Suprapubic skin (tissue), 4 donors: Measurements from ENCODE around the gene MYO7B. TPM values are rescaled to one million over a fixed set of nuclear protein-coding genes. Genes with fewer than 3 reads are reported as not detected.

ENCODE experiments used
- DNase-seq, 2 donors: peaks; one replicate each; pipeline ENCODE4 v3.0.0-alpha.2; 2019; ENCODE audit warnings: low spot score in 2 of 2
- H3K27ac ChIP-seq: fragments of 200-600 bp; sonication (generic); one replicate; pipeline ENCODE4 v1.5.1; 2019
- H3K27me3 ChIP-seq: fragments of 200-600 bp; sonication (generic); one replicate; pipeline ENCODE4 v1.5.1; 2019
- H3K36me3 ChIP-seq: fragments of 200-600 bp; sonication (generic); one replicate; pipeline ENCODE4 v1.5.1; 2019
- H3K4me1 ChIP-seq: fragments of 200-600 bp; sonication (generic); one replicate; pipeline ENCODE4 v1.5.1; 2019
- H3K4me3 ChIP-seq: fragments of 200-600 bp; sonication (generic); one replicate; pipeline ENCODE4 v1.5.1; 2019; ENCODE audit warnings: mild to moderate bottlenecking
- H3K9me3 ChIP-seq: fragments of 200-600 bp; sonication (generic); one replicate; pipeline ENCODE4 v1.5.1; 2019
- EP300 ChIP-seq: sonication (generic); formaldehyde crosslinking; IDR thresholded peaks from one replicate; pipeline ENCODE4 v1.6.1; 2017; ENCODE audit warnings: antibody characterized with exemption
- POLR2A ChIP-seq, 2 donors: fragments of 450-650 bp; IDR thresholded peaks; one replicate each; pipeline ENCODE4 v1.6.1; 2017; ENCODE audit warnings: antibody characterized with exemption in 2 of 2, mild to moderate bottlenecking in 2 of 2, moderate library complexity in 2 of 2
- POLR2AphosphoS5 ChIP-seq, 3 donors: sonication (generic); formaldehyde crosslinking; IDR thresholded peaks; one replicate each; pipeline ENCODE4 v1.6.1; 2017; ENCODE audit warnings: antibody characterized with exemption in 3 of 3
- WGBS: methylation state at CpG from one replicate; pipeline ENCODE4 v1.1.5; 2018; 5-methylcytosine and 5-hydroxymethylcytosine counted together
- total RNA-seq, 4 donors: library from RNA; depleted of rRNA; stranded (reverse); fragments of >200 nt; gene quantifications; one replicate each; pipeline ENCODE4 v1.1.0, GENCODE V29; 2016
- TF ChIP-seq, protein P1 (sequence below), 2 donors: fragments of 200-600 bp in 1 of 2; fragments of 450-650 bp in 1 of 2; sonication (generic) in 1 of 2; IDR thresholded peaks; one replicate each; pipeline ENCODE4 v1.5.1; 2016 to 2019; ENCODE audit warnings: antibody characterized with exemption in 2 of 2, mild to moderate bottlenecking in 1 of 2, moderate library complexity in 1 of 2

The MYO7B gene
- total RNA-seq, 4 donors from 2014 or later = 0.72 to 4.7 (median 3.6) TPM

DNA sequence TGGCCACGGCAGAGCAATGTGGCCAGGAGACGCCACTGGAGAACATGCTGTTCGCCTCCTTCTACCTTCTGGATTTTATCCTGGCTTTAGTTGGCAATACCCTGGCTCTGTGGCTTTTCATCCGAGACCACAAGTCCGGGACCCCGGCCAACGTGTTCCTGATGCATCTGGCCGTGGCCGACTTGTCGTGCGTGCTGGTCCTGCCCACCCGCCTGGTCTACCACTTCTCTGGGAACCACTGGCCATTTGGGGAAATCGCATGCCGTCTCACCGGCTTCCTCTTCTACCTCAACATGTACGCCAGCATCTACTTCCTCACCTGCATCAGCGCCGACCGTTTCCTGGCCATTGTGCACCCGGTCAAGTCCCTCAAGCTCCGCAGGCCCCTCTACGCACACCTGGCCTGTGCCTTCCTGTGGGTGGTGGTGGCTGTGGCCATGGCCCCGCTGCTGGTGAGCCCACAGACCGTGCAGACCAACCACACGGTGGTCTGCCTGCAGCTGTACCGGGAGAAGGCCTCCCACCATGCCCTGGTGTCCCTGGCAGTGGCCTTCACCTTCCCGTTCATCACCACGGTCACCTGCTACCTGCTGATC lies 115.4 kb downstream of the MYO7B start:
- H3K9me3 ChIP-seq = no peaks in the 10 kb centered on the region
- 84% methylated on average over 28 of the region's 28 CpGs for WGBS
- H3K4me1 ChIP-seq = peaks cover 34% of the 10 kb centered on the region
- H3K4me3 ChIP-seq = no peak overlapping the region
- H3K27me3 ChIP-seq = no peaks in the 10 kb centered on the region
- no peak overlapping the region for H3K27ac ChIP-seq
- TF ChIP-seq POLR2AphosphoS5 (IDR thresholded peaks at IDR 0.05) (no peak), POLR2A (IDR thresholded peaks at IDR 0.05) (no peak), EP300 (no peak)
- TF ChIP-seq, protein P1, sequence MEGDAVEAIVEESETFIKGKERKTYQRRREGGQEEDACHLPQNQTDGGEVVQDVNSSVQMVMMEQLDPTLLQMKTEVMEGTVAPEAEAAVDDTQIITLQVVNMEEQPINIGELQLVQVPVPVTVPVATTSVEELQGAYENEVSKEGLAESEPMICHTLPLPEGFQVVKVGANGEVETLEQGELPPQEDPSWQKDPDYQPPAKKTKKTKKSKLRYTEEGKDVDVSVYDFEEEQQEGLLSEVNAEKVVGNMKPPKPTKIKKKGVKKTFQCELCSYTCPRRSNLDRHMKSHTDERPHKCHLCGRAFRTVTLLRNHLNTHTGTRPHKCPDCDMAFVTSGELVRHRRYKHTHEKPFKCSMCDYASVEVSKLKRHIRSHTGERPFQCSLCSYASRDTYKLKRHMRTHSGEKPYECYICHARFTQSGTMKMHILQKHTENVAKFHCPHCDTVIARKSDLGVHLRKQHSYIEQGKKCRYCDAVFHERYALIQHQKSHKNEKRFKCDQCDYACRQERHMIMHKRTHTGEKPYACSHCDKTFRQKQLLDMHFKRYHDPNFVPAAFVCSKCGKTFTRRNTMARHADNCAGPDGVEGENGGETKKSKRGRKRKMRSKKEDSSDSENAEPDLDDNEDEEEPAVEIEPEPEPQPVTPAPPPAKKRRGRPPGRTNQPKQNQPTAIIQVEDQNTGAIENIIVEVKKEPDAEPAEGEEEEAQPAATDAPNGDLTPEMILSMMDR (IDR thresholded peaks at IDR 0.05) = no peak
- peaks cover 10% of the 10 kb centered on the region for H3K36me3 ChIP-seq
- DNase-seq = no peak

DNA sequence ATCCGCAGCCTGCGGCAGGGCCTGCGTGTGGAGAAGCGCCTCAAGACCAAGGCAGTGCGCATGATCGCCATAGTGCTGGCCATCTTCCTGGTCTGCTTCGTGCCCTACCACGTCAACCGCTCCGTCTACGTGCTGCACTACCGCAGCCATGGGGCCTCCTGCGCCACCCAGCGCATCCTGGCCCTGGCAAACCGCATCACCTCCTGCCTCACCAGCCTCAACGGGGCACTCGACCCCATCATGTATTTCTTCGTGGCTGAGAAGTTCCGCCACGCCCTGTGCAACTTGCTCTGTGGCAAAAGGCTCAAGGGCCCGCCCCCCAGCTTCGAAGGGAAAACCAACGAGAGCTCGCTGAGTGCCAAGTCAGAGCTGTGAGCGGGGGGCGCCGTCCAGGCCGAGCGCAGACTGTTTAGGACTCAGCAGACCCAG lies 115.9 kb downstream of the MYO7B start:
- WGBS = 92% methylated on average over 22 of the region's 29 CpGs
- Histone ChIP-seq H3K27me3 (no peaks in the 10 kb centered on the region), H3K4me1 (peaks cover 34% of the 10 kb centered on the region), H3K36me3 (peaks cover 10% of the 10 kb centered on the region), H3K27ac (peak overlapping the region; percentile 23), H3K4me3 (no peak overlapping the region), H3K9me3 (no peaks in the 10 kb centered on the region)
- DNase-seq = no peak
- TF ChIP-seq POLR2A (IDR thresholded peaks at IDR 0.05) (no peak), POLR2AphosphoS5 (IDR thresholded peaks at IDR 0.05) (no peak), EP300 (no peak)
- TF ChIP-seq, protein P1 (IDR thresholded peaks at IDR 0.05) = no peak

DNA sequence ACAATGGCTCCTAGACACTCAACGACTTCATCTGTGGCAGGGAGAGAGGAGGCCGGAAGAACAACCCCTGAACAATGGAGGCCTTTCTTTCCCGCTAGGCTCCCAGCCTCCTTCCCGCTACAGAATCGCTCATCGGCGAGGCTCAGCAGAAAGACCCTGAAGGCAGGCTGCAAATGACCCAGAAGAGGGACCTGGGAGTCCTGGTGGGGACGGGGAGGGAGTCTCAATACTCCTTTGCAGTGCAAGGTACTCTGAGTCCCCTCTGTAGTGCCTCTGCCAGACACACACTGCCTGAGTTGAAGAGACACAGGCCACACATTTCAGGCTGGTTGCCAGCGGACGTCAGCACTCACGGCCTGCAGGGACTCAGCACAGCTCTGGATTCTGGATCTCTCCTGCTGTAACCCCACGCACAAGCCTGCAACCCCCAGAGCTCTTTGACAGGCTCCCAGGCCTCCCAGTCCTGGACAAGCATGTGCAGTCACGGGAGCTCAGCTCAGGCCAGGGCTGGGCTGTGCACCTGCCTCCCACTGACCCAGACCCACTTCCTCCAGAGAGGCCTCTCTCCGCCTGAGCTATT lies 116.6 kb downstream of the MYO7B start:
- Histone ChIP-seq H3K4me3 (no peak overlapping the region), H3K36me3 (peaks cover 10% of the 10 kb centered on the region), H3K27me3 (no peaks in the 10 kb centered on the region), H3K9me3 (no peaks in the 10 kb centered on the region), H3K27ac (no peak overlapping the region), H3K4me1 (peaks cover 33% of the 10 kb centered on the region)
- 91% methylated on average over 10 of the region's 14 CpGs for WGBS
- DNase-seq = no peak
- no peak for TF ChIP-seq POLR2A (IDR thresholded peaks at IDR 0.05)
- no peak for TF ChIP-seq POLR2AphosphoS5 (IDR thresholded peaks at IDR 0.05)
- TF ChIP-seq, protein P1 (IDR thresholded peaks at IDR 0.05) = no peak
- no peak for TF ChIP-seq EP300

DNA sequence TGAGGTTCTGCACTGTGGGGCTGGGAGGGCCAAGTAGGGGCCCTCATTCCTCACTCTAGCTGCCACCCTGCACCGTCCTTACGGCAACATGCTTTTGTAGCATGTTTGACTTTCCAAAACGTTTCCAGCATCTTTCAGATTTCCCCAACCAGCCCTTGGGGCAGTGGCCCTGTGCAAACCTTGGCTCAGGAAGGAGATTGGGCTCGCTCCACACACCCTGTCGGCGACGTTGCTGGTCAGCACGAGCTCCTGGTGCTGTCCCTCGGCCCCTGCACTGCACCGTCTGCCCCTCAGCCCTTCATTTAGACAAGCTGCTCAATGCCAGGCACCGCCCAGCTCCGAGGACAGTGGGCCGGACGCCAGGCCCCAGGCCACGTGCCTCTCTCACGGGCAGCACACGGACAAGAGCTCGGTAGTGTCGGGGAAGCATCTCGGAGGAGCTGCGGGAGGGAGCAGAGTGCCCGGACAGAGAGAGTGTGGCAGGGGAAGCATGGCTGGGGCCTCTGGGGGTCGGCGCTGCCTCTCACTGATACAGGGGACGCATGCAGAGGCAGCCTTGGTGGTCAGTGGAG lies 117.4 kb downstream of the MYO7B start:
- 80% methylated on average over 19 of the region's 25 CpGs for WGBS
- TF ChIP-seq, protein P1 (IDR thresholded peaks at IDR 0.05) = no peak
- TF ChIP-seq POLR2A (IDR thresholded peaks at IDR 0.05) = no peak
- no peak for TF ChIP-seq POLR2AphosphoS5 (IDR thresholded peaks at IDR 0.05)
- no peak for TF ChIP-seq EP300
- DNase-seq = no peak
- H3K27me3 ChIP-seq = no peaks in the 10 kb centered on the region
- peaks cover 10% of the 10 kb centered on the region for H3K36me3 ChIP-seq
- H3K4me1 ChIP-seq = peaks cover 26% of the 10 kb centered on the region
- H3K9me3 ChIP-seq = no peaks in the 10 kb centered on the region
- H3K27ac ChIP-seq = no peak overlapping the region
- H3K4me3 ChIP-seq = no peak overlapping the region

DNA sequence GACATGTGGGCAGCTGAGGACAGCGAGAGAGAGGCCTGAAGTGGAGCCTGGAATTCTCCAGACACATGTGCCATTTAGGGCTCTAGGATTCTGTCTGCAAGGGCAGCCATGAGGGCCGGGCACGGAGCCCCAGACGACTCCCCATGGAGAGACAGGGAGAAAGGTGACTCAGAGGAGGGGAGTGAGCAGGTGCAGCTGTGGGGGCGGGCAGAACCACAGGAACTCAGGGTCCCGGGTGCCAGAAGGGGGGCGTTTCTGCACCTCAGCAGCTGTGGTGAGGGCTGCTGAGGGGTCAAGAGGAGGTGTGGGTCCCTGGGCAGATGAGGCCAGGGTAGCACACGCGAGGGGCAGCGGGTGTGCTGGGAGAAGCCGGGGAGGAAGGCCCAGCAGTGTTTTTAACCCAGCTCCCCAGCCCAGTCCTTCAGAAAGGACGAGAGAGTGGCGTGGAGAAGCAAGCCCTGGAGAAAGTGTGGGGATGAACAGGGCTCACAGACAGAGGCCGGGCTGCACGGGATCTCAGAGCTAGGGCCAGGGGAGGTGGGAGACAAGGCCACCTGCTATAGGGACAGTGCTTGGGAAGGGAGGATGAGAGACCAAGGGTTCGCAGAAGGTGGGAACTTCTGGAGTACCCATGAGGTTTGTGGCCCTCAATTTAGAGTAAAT lies 118.1 kb downstream of the MYO7B start:
- no peaks in the 10 kb centered on the region for H3K27me3 ChIP-seq
- no peaks in the 10 kb centered on the region for H3K9me3 ChIP-seq
- no peak overlapping the region for H3K4me3 ChIP-seq
- TF ChIP-seq, protein P1 (IDR thresholded peaks at IDR 0.05) = no peak
- TF ChIP-seq POLR2AphosphoS5 (IDR thresholded peaks at IDR 0.05) (no peak), POLR2A (IDR thresholded peaks at IDR 0.05) (no peak), EP300 (no peak)
- H3K4me1 ChIP-seq = peaks cover 23% of the 10 kb centered on the region
- 80% methylated on average over 16 of the region's 16 CpGs for WGBS
- H3K27ac ChIP-seq = no peak overlapping the region
- H3K36me3 ChIP-seq = peaks cover 10% of the 10 kb centered on the region
- DNase-seq = no peak
